GM12865 (cell line): ENCODE measurements around the gene ABT1.
A peak's percentile ranks its signal among the peaks of the same experiment; 100 is the strongest.

Source experiments
- DNase-seq: peaks from one replicate; pipeline ENCODE4 v3.0.0; 2010; ENCODE audit warnings: low read depth
- H3K4me3 ChIP-seq: 2 replicates; pipeline ENCODE4 v1.5.1; 2011; ENCODE audit warnings: mild to moderate bottlenecking, low read depth, low read length, control low read depth
- CTCF ChIP-seq: IDR thresholded peaks from 2 replicates; pipeline ENCODE4 v1.5.1; 2011; ENCODE audit warnings: low read length, control low read depth, low read depth, inconsistent platforms; ENCODE audit not compliant: insufficient read depth; ENCODE audit errors: missing control alignments

ABT1 gene

DNA sequence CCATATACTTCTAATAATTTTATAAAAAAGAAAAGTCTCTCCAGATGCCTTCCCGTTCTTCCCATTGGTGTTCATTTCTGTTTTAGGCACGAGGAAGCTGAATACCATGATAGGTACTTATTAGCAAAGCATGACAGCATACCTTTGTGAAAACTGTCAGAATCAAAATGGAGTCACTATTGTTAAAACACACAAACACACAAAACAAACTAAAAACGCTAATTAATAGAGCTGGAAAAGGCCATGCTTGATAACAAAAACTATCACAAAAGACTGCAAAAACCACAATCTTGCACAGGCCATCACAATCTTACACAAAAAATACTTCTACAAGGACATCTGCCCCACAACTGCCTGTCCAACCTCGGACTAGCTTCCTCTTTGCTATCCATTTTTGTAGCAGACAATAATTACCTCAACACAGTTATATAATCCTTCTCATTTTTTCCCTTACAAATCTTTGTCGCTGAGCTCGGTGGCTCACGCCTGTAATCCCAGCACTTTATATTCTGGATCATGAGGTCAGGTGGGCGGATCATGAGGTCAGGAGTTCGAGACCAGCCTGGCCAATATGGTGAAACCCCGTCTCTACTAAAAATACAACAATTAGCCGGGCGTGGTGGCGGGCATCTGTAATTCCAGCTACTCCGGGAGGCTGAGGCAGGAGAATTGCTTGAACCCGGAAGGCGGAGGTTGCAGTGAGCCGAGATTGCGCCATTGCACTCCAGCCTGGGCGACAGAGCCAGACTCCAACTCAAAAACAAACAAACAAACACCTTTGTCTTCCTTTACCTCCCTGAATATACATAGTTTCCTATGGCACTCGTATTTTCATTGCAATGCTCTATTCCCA lies 3.2 kb upstream of the ABT1 start:
- TF ChIP-seq CTCF, result no peak
- H3K4me3 ChIP-seq, result no peak overlapping the region
- DNase-seq, result no peak

- no peak for DNase-seq
- TF ChIP-seq CTCF, result no peak
- H3K4me3 ChIP-seq, result no peak overlapping the region
Observed at GRCh38 chr6:26594131-26594498, 2.6 kb upstream of the ABT1 start.

DNA sequence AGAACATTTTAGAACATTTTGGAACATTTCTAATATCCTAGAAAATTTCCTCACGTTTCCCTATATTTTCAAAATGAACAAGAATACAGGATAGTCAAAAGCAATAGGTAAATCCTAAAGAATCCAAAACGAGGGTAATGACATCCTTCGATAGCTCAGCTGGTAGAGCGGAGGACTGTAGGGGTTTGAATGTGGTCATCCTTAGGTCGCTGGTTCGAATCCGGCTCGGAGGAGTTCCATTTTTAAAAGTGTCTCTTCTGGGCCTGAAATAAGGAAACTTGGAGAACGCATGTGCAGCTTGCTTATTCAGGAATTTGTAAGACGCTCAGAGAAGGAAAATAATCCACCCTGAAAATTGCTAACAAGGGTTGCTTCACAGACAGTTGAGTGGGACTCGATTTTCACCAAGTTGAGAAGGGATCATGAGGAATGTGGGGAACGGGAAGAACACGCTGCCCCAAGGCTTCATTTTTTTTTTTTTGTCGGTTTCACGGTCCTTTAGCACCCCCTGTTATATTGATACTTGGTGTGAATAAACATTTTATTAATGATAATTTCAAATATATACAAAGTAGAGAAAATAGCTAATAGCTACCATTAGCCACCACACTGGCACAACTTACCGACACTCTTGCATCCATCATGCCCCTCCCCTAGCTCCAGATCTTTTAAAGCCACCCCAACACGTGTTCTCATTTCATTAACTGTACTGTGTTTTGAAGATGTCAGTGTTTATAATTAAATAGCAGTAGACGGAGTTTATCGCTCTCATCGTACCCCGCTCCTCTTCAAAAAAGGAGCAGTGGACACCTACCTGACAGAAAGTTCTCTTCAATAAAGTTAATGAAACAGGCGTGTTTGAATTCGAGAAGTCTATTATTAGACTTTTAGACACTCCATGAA lies 1.8 kb upstream of the ABT1 start:
- peak; percentile 85 for DNase-seq
- peak overlapping the region; percentile 86 for H3K4me3 ChIP-seq
- TF ChIP-seq CTCF, result no peak

DNA sequence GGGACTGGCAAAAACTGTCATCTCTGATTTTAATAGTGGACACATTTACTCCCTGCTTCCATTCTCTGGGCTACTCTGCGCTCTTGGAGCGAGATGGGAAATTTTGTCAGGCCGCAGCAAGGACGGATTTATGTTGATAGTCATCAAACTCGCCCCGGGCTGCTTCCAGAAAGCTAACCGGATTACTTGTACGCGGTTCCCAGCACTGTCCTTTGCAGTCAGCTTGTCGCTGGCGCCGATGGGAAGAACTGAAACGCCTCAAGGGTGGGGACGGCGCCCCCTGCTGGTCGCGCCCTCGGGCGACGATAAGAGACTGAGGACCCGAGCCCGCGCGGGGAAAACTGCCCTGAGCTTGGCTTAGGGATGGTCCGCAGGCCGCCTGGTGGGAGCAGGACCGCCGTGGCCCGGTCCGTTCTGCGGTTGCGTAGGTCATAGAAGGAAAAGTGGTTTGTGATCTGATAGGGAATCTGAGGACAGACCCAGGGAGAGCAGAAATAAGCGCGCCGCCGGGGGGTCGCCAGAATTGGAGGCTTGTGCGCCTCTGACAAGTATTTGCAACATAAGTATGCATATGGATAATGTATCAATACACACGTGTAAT lies 984 bp upstream of the ABT1 start:
- peak overlapping the region; percentile 86 for H3K4me3 ChIP-seq
- peak; percentile 94 for DNase-seq
- peak; percentile 89 for TF ChIP-seq CTCF

DNA sequence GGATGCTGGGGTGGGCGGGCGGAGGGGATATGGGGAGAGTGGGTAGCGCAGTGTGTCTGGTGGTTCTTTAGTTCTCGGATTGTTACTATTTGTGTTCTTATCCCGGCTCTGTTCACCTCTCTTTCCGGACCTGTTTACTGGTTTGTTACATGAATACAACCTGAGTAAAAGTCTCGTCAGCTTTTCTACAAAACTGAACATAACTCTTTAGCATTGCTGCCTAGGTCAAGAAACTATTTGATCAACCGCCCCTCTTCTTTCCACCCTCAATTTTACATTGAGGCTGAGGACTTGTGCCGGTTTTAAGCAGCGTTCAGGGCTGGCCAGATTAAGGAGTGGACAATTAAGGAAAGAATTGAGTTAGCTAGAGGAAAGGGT lies 625 bp downstream of the ABT1 start:
- no peak for DNase-seq

DNA sequence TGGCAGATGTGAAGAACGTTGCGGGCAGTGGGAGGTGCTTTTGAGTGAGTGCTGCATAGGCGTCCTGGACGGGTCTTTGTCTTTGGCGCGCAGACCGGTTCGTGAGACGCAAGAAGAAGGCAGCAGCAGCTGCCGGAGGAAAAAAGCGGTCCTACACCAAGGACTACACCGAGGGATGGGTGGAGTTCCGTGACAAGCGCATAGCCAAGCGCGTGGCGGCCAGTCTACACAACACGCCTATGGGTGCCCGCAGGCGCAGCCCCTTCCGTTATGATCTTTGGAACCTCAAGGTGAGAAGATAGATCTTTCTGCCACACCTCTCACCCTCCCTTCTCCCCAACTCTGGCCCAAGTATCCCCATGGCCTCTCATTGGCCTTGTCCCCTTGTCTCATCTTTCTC lies 1.1 kb downstream of the ABT1 start:
- H3K4me3 ChIP-seq, result peak overlapping the region; percentile 86
- no peak for TF ChIP-seq CTCF
- DNase-seq, result peak; percentile 7

More for the DNA sequence above, 625 bp downstream of the ABT1 start:
- no peak for TF ChIP-seq CTCF
- H3K4me3 ChIP-seq, result peak overlapping the region; percentile 86
